CD4-positive, alpha-beta T cell treated with Interleukin-6 at 100 ng/mL for 8 hours (primary cell): Measurements from ENCODE around the gene SLC26A1.
"Not testable (repeated sequence)": the region's sequence is repeated elsewhere in the genome, so short reads cannot be mapped to it uniquely, and the experiment has no call there.

ENCODE experiments used
- DNase-seq: peaks from one replicate; pipeline ENCODE4 v3.0.0-alpha.2; 2020; ENCODE audit warnings: mixed read lengths, low spot score

Gene SLC26A1

DNA sequence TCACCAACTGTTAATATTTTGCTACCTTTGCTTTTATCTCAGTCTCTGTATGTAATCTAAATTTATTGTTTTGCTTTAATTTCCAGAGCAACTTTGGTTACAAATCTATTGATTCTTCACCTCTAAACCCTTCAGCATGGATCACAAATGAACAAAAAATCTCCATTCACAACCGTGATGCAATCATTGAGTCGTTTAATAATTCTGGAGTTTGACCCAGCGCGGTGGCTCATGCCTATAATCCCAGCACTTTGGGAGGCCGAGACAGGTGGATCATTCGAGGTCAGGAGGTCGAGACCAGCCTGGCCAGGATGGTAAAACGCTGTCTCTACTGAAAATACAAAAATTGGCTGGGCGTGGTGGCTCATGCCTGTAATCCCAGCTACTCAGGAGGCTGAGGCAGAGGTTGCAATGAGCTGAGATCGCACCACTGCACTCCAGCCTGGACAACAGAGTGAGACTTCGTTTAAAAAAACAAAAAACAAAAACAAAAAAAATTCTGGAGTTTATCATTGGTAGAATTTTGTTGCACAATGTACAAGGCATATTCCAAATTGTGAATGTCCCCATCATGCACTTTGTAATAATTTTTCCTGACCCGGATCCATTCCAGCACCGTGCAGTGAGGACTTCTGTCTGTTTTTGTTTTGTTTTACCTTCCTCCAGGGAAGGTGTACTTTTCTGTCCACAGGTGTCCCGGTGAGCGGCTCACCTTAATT, 8.7 kb downstream of the SLC26A1 start:
- no peak for DNase-seq

DNA sequence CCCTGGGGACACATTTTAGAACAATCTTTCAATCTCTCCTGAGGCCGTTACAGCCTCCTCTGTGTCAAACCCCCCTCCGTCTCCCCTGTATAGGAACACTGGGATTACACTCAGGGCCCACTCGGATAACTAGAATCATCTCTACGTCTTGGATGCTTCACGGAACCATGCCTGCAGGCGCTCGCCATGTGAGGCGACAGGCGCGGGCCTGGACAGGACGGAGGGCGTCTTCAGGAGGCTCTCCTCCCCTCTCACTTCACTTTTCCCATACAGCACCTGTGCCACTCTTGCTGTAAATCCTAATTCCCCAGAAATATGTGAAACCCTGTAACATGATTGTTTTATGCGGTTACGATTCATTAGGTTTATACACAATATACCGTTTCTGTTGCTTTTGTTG, 10.4 kb downstream of the SLC26A1 start:
- DNase-seq = no peak

DNA sequence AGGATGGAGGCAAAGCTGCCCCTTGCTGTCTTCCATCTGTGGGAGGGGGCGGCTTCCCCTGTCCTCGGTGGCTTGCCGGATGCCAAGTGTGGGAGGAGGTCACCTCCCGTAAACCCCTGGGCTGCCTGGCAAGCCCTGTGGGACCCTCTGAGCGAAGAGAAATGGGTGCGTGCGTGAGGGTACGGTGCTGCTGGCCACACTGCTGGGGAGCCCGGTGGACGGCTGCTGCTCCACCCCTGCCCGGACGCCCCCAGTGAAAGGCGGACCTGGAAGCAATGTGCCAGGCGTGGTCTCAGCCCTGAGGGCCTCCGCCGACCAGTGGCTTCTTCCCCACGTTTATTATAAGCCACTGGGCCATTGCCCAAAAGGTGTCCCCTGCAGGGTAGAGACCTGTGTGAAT, 10.9 kb downstream of the SLC26A1 start:
- DNase-seq = no peak

DNA sequence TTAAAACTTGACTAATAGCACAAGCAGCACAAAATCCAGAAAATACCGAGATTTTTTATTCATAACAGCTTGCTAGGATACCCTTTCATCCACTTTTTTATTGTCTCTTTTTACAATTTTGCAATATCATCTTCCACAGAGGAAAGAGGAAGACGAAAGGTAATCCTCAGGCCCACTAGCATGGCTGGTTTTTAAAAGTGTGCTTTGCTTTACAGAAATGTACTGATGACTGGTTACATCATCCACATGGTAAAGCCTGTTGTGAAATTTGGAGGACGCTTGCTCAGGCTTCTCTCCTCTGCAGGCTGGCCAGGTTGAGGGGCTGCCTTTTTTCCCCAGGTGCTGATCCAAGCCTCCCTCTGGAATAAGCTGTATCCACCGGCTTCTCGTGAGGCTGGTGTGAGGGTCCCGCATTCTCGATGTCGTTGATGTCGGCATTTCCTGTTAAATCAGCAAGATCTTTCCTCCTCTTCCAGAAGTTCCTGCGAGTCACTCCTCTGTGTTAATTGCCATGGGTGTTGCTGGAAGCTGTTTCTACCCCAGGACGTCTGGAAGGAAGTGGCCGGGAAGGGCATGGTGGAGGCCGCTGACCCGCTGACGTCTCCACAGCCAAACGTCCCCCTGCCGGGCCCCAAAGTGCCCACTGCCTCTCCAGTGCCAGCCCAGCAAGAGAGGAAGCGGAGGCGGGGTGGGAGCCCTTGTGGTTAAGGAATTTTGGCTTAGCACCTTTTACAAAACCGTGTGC, 14.1 kb downstream of the SLC26A1 start:
- DNase-seq = no peak

DNA sequence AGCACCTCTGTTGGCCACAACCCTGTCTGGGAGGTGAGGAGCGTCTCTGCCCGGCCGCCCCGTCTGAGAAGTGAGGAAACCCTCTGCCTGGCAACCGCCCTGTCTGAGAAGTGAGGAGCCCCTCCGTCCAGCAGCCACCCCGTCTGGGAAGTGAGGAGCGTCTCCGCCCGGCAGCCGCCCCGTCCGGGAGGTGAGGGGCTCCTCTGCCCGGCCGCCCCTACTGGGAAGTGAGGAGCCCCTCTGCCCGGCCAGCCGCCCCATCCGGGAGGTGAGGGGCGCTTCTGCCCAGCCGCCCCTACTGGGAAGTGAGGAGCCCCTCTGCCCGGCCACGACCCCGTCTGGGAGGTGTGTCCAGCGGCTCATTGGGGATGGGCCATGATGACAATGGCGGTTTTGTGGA, 17.2 kb downstream of the SLC26A1 start:
- DNase-seq = not testable (repeated sequence)

DNA sequence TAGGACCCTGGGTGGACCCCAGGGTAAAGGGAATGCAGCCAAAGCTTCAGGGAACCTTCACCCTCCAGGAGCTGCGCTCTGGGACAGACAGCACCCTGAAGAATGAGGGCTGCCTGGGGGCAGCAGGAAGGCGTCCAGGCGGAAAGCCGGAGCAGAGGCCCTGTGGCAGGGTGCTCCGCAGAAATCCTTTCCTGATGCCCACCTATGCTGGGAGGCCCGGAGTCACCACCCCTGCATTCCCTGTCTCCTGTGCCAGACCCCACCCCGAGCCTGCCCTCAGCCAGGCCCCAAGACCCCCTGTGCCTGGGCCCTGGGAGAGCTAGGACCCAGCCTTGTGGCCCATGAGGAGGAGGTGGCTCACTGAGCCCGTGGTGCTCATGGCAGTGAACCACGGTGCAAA, 18.5 kb downstream of the SLC26A1 start:
- DNase-seq = no peak

DNA sequence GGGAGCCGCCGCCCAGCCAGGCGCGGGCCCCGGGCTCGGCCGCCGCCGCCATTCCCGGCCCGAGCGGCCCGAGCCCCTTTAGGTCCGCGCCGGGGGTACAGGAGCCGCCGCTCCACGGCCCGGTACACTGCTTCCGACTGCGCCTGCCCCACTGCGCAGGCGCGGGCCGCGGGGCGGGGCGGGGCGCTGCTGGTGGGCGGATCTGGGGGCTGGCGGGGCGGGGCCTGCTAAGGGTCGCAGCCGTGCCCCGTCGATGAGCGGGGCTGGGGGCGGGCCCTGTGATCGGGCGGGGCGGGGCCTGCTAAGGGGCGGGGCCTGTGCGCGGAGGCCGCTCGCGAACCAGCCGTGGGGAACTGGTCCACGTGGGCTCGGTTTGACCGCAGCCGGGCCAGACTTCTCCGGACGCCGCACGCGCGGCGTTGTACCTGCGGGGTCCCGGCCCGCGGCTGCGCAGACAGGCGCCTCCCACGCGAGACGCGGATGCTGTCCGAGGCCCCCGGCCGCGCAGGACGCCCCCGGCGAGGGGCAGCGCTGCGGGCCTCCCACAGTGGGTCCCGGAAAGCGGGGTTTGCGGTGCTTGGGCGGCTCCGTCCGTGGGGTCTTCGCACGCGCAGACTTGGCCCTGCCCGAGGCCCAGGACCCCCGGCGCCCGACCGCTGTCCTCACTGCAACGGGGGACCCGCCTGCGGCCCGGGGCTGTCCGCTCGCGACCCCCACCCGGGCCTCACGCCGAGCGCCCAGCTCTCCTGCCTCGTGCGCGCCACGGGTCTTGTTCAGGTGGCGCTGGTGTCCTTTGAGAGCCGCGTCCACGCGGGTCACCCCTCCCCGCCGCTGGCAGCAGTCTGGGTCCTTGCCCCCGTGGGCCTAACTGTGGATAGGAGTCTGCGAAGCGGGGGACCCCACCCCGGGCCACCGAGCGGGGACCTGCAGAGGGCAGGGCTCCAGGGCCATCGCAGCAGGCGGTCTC, 19.5 kb downstream of the SLC26A1 start, which contains the start of gene DGKQ:
TSS of gene DGKQ (minus strand) at position 139 of the 967 bp plus-strand sequence. CDS start at position 52, 87 bp downstream.
- DNase-seq = peak; percentile 89

DNA sequence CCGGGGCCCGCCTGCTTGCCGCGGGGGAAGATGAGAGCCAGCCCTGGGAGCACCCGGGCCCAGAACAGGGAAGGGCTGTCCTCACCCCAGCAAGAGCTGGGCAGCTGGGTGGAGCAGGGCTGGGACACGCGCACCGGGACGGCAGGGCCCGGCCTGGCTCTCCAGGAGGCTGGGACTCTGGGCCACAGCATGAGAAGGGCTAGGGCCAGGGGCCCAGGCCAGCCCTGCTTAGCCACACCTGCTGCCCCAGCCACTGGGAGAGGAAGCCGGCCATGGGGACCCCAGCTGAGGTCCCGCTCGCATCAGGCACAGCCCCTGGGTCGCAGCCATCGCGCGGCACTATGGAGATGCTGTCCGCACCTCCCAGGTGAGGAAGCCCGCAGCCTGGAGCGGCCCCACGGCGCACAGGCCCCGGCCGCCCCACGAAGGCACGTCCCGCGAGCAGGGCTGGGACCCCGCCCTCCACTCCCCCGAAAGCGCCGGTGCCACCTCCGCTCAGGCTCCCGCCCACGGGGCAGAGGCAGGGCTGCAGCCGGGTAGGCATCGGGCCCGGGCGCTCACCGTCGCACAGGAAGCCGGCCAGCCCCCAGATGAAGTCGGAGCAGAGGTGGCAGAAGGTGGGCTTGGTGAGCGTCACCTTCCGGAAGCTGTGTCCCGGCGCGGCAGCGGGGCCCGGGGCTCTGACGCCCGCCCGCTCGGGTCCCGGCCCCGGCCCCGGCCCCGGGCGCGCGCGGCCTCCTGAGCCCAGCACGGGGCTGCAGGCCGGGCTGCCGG, 20.4 kb downstream of the SLC26A1 start:
- DNase-seq = peak; percentile 43

DNA sequence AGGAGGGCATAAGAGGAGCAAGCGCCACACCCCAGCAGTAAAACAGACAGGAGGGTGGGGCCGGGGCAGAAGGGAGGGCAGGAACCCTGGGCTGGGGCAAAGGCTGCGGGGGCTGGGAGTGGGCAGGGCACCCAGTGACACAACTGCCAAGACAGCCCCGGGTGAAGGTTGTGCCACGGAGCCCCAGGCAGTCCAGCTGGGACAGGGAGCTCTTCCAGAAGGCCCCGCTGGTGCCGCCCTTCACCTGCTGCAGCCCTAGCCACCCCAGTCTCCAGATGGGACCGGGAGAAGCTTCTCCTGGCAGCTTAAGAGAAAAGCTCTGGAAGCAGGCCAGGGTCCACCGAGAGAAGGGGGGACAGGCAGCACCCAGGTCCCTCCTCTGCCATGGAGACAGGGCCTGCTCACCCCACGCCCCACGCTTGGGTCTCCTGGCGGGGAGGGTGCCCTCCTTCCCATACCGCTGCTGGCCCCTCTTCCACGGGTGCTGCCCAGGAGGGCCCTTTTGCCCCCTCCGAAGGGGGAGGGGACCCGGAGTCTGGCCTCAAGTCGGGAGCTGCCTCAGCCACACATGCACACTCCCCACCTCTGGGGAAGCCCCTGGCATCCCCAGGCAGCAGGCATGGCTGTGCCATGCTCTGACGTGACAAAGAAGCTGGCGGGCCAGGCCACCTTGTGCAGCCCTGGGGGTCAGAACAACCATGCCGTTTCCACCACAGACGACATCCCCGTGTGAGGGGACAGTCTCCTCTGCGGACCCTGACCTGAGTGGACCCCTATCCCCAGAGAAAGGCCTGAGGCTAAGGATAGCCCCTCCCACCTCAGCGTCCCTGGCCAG, 21.3 kb downstream of the SLC26A1 start:
- DNase-seq = no peak

DNA sequence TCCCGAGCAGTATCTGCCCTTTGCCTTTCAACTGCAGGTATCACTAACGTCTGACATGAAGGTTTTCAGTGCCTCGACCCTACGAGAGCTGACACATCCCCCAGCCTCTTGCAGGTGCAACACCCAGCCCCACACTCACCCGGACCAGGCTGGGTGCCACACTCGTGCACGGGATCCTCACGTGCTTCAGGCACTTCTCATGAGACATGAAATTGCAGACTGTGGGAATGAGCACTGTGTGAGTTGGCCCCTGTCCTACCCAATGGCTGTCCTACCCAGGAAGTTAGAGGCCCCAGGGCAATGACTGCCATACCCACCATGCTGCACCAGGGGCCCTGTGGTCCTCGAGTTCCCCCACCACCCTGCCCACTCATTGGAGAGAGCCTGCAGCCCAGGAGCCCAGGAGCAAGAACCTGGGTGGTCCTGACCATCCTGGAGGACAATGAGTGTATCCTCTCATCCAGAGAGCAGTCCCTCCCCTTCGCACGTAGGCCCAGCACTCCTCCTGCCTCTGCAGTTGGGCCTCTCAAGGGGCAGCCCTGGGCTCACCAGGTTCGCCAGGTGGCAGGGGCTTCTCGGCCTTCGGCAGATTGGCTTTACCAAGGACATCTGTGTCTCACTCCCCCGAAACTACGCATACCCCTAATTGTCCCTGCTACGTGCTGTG, 22.2 kb downstream of the SLC26A1 start:
- DNase-seq = no peak

DNA sequence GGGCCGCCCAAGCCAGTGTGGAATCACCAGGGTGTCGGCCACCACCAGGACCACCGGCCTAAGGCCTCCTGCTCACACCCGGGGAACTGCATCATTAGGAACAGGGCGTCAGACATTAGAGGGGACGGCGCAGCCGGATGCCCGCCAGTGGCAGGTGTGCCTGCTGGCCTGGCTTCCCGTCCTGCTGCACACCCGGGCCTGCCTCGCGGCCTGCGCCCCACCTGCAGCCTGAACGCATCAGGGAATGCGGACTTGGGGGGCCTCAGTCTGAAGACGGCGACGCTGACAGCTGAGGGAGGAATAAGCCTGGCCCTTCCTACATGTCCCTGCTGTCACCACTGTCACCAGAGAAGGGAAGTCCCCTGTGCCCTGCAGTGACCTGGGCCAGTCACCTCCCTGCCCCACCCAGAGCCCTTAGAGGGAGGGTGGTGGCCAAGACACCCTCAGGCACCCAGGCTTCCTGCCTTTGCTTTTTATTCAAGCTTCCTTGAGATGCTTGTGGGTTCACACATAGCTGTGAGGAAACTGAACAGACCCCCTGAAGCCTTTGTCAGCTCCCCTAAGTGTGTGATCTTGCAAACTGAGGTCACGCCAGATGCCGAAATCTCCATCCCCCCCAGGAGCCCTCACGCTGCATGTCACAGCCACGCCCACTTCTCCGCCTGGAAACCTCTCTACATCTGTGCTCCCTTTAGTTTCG, 23.0 kb downstream of the SLC26A1 start:
- no peak for DNase-seq

DNA sequence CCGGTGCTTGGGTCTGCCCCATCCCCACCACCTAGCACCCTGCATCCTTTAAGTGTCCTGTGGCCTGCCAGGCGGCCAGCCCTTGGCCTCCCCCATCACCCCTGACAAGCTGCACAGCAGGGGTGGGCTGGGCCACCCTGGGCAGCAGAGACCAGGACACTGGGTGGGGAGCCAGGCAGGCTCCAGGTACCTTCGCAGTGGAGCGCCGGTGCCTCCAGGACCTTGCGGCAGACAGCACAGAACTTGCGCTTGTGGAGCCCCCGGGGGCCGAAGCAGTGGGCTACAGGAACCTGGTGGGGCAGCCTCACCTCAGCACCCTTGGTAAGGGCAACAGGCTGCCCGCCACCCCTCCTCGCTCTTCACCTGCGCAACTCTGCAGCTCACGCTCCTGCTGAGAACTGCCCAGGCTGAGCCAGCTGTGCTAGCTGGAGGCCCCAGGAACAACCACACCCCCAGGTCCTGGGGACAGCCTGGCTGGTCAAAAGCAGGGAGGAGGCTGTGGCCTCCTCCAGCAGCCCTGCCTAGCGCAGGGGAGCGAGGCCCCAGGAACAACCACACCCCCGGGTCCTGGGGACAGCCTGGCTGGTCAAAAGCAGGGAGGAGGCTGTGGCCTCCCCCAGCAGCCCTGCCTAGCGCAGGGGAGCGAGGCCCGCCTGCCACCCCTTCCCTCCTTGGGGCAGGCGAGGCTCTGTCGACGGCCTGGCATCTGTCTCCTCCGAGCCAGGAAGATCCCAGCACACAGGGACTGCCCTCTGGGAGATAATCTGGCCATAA, 24.4 kb downstream of the SLC26A1 start:
- DNase-seq = no peak

DNA sequence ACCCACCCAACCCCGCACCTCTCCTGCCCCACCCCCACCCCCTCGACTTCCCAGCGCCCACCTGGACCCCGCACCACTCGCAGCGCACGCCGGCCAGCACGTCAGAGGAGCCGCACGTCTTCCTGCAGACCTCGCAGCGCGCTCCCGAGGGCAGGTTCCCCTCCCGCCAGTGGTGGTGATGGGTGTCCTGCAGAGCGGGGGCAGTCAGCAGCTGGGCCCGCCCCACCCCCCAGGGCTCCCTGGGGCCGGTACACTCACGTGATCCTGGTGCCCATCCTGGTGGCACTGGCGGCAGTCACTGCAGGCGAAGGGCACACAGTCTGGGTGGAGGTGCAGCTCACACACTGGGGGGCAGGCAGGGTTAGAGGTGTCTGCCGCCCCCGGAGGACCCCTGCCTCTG, 25.0 kb downstream of the SLC26A1 start:
- DNase-seq = no peak

DNA sequence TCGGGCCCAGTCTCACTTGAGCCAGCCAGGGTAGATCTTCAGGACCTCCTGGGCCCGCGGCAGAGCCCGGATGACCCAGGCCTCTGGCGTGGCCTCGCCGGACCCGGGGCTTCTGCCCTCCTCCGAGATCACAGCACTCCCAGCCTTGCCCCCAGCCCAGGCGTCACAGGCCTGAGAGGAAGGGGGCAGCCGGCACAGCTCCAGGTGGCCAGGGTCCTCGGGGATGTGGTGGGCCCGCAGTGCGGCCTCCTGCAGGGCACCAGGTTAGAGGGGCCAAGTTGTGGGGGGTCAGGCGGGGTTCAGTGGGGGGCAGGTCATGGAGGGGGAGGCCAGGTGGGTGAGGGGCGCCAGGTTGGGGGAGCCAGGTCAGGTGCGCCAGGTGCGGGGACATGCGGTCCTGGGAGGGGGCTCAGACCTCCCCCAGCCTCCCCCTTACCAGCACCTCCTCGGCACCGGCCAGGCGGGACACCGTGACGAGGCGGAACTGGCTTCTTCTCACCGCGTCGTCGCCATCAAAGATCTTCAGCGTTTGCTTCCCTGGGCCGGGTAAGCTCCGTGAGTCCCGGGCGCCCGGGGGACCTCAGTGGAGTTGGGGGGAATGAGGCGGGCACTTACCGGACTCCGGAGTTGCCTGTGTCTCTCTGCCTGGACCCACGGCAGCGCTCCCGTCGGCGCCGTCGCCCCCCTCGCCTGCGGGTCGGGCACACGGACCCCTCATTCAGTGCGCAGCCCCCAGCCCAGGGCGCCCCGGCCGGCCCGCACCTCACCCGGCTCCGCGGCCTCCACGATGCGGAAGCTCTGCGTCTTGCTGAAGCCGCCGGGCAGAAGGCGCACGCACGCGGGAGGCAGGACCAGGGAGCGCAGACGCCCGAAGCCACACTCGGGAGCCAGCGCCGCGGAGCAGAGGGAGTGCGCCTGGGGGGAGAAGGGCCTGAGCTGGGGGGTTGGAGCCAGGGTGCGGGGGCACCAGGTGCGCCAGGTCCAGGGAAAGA, 25.8 kb downstream of the SLC26A1 start:
- DNase-seq = no peak

DNA sequence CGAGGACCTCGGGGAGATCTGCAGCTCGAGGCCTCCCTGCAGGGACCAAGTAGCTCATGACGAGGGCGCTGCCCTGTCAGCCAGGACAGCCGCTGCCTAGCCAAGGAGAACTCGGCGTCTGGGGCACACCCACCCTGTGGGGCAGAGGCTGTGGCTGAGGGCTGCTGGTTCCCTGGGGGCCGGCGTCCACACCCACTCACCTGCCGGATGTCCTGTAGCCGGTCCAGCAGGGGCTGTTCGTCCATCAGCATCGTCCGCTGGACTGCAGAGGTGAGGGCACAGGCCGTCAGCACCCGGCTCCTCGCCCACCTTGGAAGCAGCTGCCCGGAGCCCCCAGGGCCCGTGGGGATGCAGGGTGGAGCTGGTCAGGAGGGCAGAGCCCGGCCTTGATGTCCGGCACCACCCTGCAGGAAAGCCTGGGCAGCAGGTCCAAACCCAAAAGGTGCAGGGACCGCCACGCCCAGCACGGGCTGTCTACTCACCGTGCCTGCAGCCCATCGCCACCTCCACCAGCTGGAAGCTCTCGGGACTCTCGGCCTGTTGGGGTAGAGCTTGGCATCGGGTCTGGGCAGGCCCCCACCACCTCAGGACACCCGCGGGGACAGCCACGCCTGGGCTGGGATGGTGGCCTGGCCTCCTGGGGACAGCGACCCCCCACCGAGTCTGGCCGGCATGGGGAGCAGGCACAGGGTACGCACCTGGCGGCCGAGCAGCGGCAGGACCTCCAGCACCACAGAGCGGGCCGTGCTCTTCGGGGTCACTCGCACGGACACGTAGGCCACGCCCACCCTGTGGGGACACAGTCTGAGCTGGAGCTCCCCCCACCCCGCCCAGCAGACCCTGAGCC, 26.7 kb downstream of the SLC26A1 start:
- no peak for DNase-seq

DNA sequence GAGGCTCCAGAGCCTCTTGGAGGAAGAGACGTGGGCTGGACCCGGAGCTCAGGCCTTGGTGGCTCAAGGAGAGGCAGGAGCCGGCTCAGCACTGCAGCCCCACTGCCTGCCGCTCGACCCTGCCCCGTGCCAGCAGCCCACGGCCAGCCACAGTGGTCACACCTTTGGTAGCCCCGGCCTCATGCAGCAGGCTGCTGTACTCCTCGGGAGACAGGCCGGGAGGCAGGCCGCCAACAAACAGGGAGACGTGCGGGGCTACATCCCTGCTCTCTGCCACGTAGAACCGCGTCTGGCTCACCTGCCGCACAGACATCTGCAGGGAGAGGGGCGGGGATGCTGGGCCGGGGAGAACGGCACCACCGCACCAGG, 27.5 kb downstream of the SLC26A1 start:
- DNase-seq = no peak
